ENCODE measurements around the gene CAMK1D.
"Not testable (repeated sequence)": the region's sequence is repeated elsewhere in the genome, so short reads cannot be mapped to it uniquely, and the experiment has no call there.

The CAMK1D gene

DNA sequence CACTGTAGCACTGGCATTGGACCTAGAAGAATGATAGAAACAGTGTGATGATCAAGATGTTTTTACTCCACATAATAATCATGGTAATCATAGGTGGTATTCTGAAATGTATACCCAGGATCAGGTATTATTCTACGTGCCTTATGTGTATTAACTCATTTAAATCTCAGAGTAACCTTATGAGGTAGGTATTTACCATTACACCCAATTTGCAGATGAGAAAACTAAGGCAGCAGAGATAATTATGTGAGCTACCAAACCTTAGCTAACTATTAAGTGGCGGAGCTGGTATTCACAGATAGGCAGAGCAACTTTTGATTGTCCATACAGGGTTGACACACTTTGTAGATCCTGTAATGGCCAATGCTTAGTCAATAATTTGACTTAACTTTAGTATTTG lies 2.5 kb downstream of the CAMK1D start:
- Histone ChIP-seq H3K4me2 (ENCODE audit: low read length) (peak overlapping the region; percentile 98), H3K27ac (ENCODE audit: low read depth, low read length) (no peak overlapping the region), H3K79me2 (ENCODE audit: control insufficient read depth, low read length) (peaks cover 76% of the 10 kb centered on the region), H3K4me3 (ENCODE audit: low read length) (peak overlapping the region; percentile 98), H3F3A (ENCODE audit: control insufficient read depth, insufficient read depth) (peaks cover 21% of the 10 kb centered on the region), H3K4me1 (ENCODE audit: control insufficient read depth, low read length) (peaks cover 74% of the 10 kb centered on the region), H4K20me1 (ENCODE audit: control insufficient read depth, insufficient read depth, low read depth, low read length) (peaks cover 19% of the 10 kb centered on the region), H3K27me3 (ENCODE audit: control insufficient read depth, low read length) (no peaks in the 10 kb centered on the region), H3K9me3 (ENCODE audit: control insufficient read depth, insufficient read depth, low read length) (no peaks in the 10 kb centered on the region), H3K36me3 (ENCODE audit: control insufficient read depth, low read length) (peaks cover 41% of the 10 kb centered on the region), H3K9me2 (replicated peaks; ENCODE audit: control insufficient read depth, low read length) (no peaks in the 10 kb centered on the region)
- TF ChIP-seq EZH2phosphoT487 (IDR thresholded peaks at IDR 0.05; ENCODE audit: borderline replicate concordance, low read length) = no peak
- TF ChIP-seq, protein P1, sequence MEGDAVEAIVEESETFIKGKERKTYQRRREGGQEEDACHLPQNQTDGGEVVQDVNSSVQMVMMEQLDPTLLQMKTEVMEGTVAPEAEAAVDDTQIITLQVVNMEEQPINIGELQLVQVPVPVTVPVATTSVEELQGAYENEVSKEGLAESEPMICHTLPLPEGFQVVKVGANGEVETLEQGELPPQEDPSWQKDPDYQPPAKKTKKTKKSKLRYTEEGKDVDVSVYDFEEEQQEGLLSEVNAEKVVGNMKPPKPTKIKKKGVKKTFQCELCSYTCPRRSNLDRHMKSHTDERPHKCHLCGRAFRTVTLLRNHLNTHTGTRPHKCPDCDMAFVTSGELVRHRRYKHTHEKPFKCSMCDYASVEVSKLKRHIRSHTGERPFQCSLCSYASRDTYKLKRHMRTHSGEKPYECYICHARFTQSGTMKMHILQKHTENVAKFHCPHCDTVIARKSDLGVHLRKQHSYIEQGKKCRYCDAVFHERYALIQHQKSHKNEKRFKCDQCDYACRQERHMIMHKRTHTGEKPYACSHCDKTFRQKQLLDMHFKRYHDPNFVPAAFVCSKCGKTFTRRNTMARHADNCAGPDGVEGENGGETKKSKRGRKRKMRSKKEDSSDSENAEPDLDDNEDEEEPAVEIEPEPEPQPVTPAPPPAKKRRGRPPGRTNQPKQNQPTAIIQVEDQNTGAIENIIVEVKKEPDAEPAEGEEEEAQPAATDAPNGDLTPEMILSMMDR (IDR thresholded peaks at IDR 0.05; ENCODE audit: low read depth, low read length, poor library complexity, severe bottlenecking) = no peak

GRCh38 chr10:12353399-12354242 lies 4.3 kb downstream of the CAMK1D start:
- Histone ChIP-seq H3K9me3 (ENCODE audit: control insufficient read depth, insufficient read depth, low read length) (no peaks in the 10 kb centered on the region), H3F3A (ENCODE audit: control insufficient read depth, insufficient read depth) (peaks cover 5% of the 10 kb centered on the region), H3K36me3 (ENCODE audit: control insufficient read depth, low read length) (peaks cover 41% of the 10 kb centered on the region), H3K4me2 (ENCODE audit: low read length) (peak overlapping the region; percentile 29), H3K4me3 (ENCODE audit: low read length) (0 out of 2 replicates have a peak overlapping the region, but pooled peaks have one; percentile 3), H3K4me1 (ENCODE audit: control insufficient read depth, low read length) (peaks cover 62% of the 10 kb centered on the region), H3K9me2 (replicated peaks; ENCODE audit: control insufficient read depth, low read length) (no peaks in the 10 kb centered on the region), H3K79me2 (ENCODE audit: control insufficient read depth, low read length) (peaks cover 90% of the 10 kb centered on the region), H3K27me3 (ENCODE audit: control insufficient read depth, low read length) (no peaks in the 10 kb centered on the region), H4K20me1 (ENCODE audit: control insufficient read depth, insufficient read depth, low read depth, low read length) (peaks cover 19% of the 10 kb centered on the region), H3K27ac (ENCODE audit: low read depth, low read length) (no peak overlapping the region)
- TF ChIP-seq, protein P1 (IDR thresholded peaks at IDR 0.05; ENCODE audit: low read depth, low read length, poor library complexity, severe bottlenecking) = no peak
- TF ChIP-seq EZH2phosphoT487 (IDR thresholded peaks at IDR 0.05; ENCODE audit: borderline replicate concordance, low read length) = no peak

- H3K36me3 ChIP-seq (ENCODE audit: control insufficient read depth, low read length) = peaks cover 40% of the 10 kb centered on the region
- peaks cover 70% of the 10 kb centered on the region for H3K4me1 ChIP-seq (ENCODE audit: control insufficient read depth, low read length)
- not testable (repeated sequence) for H3K27ac ChIP-seq (ENCODE audit: low read depth, low read length); H3K27me3 ChIP-seq (ENCODE audit: control insufficient read depth, low read length); H3K9me3 ChIP-seq (ENCODE audit: control insufficient read depth, insufficient read depth, low read length); H3F3A ChIP-seq (ENCODE audit: control insufficient read depth, insufficient read depth); H3K9me2 ChIP-seq (replicated peaks; ENCODE audit: control insufficient read depth, low read length)
- H3K4me3 ChIP-seq (ENCODE audit: low read length) = peak overlapping the region; percentile 25
- H4K20me1 ChIP-seq (ENCODE audit: control insufficient read depth, insufficient read depth, low read depth, low read length) = peaks cover 19% of the 10 kb centered on the region
- peak overlapping the region; percentile 47 for H3K4me2 ChIP-seq (ENCODE audit: low read length)
- peaks cover 100% of the 10 kb centered on the region for H3K79me2 ChIP-seq (ENCODE audit: control insufficient read depth, low read length)
Measured at GRCh38 chr10:12354696-12355095, 5.3 kb downstream of the CAMK1D start.

GRCh38 chr10:12355384-12355783 lies 6.0 kb downstream of the CAMK1D start:
- H3K27me3 ChIP-seq (ENCODE audit: control insufficient read depth, low read length) = no peaks in the 10 kb centered on the region
- H3F3A ChIP-seq (ENCODE audit: control insufficient read depth, insufficient read depth) = peaks cover 8% of the 10 kb centered on the region
- H3K9me3 ChIP-seq (ENCODE audit: control insufficient read depth, insufficient read depth, low read length) = no peaks in the 10 kb centered on the region
- H3K36me3 ChIP-seq (ENCODE audit: control insufficient read depth, low read length) = peaks cover 33% of the 10 kb centered on the region
- peak overlapping the region; percentile 47 for H3K4me2 ChIP-seq (ENCODE audit: low read length)
- peaks cover 100% of the 10 kb centered on the region for H3K79me2 ChIP-seq (ENCODE audit: control insufficient read depth, low read length)
- no peak for TF ChIP-seq EZH2phosphoT487 (IDR thresholded peaks at IDR 0.05; ENCODE audit: borderline replicate concordance, low read length)
- TF ChIP-seq, protein P1 (IDR thresholded peaks at IDR 0.05; ENCODE audit: low read depth, low read length, poor library complexity, severe bottlenecking) = no peak
- peak overlapping the region; percentile 25 for H3K4me3 ChIP-seq (ENCODE audit: low read length)
- no peak overlapping the region for H3K27ac ChIP-seq (ENCODE audit: low read depth, low read length)
- peaks cover 77% of the 10 kb centered on the region for H3K4me1 ChIP-seq (ENCODE audit: control insufficient read depth, low read length)
- H3K9me2 ChIP-seq (replicated peaks; ENCODE audit: control insufficient read depth, low read length) = no peaks in the 10 kb centered on the region
- H4K20me1 ChIP-seq (ENCODE audit: control insufficient read depth, insufficient read depth, low read depth, low read length) = peaks cover 21% of the 10 kb centered on the region

Data from DOHH2 (cell line).